Activated CD4-positive, CD25-positive, alpha-beta regulatory T cell (primary cell): ENCODE data around the gene C2orf76.
"Not testable (repeated sequence)": the region's sequence is repeated elsewhere in the genome, so short reads cannot be mapped to it uniquely, and the experiment has no call there.

Source experiments
- DNase-seq, 4 experiments: peaks; one replicate each; lab custom pipeline; 2025; lab: John Stamatoyannopoulos, UW

C2orf76 gene

DNA sequence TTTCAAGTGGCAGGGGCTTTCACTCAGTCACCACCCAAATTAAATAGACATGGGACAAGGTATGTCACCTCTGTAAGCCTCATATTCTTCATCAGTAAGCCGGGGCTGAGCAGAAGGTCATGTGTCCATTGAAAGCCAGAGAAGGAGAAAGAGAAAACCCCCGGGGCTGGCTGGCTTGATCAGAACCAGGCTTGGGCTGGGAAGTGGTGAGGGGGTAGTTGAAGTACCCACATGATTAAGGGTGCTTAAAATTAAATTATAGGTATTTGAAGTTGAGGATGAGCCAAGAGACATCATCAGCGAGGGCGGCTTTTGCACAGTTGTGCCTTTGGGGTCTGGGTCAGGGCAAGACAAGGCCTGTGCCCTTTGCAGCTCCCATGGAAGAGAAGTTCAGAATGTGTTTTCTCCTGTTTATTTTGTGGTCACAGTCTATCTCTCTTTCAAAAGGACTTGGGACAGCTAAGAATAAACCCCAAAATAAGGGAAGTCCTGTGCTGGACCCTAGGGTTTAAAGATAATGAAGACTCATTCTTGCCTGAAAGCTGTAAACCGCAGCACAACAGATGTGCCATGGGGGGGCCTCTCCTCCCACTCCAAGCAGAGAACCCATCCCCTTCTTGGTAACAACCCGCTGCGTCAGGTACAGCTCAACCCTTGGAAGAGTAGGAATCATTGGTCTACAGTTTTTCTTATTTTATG is 10.8 kb upstream of the C2orf76 start:
- DNase-seq, result no peak

DNA sequence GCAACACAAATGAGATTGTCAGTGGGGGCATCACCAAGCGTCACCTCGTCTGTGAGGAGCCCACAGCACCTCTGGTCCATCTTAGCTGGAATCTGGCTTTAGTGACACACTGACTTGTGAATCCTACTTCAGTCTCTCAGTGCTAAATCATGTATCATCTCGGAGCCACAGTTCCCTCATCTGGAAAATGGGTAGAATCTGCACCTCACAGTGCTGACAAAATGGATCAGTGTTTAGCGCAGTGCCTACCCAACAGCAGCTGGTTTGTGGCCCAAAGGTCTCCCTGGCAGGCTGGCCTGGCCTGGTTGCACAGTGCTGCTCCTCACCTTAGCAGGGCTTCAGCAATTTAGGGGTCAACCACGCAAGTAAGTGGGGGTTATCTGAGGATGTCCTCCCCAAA is 10.2 kb upstream of the C2orf76 start:
- DNase-seq, result no peak

- DNase-seq, result not testable (repeated sequence)
Observed at GRCh38 chr2:119376406-119376805, 9.8 kb upstream of the C2orf76 start.

- DNase-seq, result not testable (repeated sequence)
Observed at GRCh38 chr2:119373907-119374745, 7.5 kb upstream of the C2orf76 start.

GRCh38 chr2:119372778-119373568 is 6.3 kb upstream of the C2orf76 start:
- no peak for DNase-seq

- no peak for DNase-seq
Observed at GRCh38 chr2:119371111-119371510, 4.5 kb upstream of the C2orf76 start.

GRCh38 chr2:119369845-119370244 is 3.2 kb upstream of the C2orf76 start:
- no peak for DNase-seq

DNA sequence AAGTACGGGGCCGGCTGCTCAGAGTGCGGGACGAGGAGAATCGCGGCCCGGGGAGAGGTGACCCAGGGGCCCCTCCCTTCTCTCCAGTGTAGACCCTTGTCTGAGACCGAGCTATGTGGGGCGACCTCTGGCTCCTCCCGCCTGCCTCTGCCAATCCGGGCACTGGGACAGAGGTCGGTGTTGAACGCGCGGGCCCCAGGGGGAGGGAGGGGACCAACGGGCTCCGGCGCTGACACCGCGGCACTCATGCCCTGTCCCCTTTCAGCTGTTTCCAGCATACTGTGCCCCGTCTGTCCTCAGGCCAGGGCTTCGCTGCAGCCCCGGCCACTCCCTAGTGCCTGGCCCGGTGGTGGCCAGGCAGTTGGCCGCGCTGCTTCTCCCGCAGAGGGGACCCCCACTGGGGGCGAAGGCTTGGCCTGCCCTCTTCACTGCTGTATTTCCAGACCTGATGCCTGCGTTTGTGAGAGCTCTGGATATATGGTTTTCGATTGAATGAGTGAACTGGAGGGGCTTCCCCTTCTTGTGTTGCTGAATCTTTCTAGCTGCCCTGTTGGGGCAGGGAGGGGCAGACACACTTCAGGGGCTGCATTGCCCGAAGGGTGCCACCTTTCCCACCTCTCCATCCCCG is 952 bp upstream of the C2orf76 start:
- DNase-seq, result peak in 2 of 4 experiments; percentile 13 to 17

DNA sequence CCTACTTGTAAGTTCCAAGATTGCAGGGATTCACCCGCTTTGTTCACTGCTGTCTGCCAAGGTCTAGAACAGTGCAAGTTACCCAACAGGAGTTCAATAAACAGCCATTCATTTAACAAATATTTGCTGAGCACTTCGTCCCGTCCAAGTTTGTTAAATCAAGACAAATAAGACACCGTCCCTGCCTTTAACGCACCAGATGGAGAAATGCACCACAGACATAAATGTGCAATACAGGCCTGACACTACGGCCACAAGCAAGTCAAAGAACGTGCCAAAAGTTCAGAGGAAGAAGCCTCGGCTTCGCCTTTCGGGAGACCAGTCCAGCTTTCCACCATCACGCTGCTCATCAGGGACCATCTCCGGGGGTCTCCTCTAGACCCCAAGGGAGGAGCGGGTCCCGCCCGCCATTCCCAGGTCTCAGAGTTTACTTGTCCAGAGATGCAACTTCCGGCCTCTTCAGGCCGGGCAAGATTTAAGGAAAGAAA is 429 bp downstream of the C2orf76 start:
- DNase-seq, result no peak

DNA sequence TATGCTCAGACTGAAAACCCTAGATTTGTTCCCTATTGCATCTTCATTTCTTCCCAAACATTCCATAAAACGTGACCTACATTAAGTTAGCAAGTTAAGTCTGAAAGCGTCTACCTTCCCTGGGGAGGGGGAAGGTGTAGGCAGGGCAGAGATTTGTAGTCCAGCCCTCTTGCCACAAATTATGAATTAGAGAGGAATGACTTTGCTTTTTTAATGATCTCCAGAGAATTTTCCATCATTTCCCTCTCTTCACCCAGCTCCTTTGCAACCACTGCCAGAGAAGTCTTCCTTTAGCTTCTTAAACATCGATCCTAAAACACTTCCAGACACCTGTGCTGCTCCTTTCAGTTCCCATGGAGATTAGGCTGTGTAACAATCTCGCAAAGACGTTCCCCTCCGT is 1.2 kb downstream of the C2orf76 start:
- no peak for DNase-seq

DNA sequence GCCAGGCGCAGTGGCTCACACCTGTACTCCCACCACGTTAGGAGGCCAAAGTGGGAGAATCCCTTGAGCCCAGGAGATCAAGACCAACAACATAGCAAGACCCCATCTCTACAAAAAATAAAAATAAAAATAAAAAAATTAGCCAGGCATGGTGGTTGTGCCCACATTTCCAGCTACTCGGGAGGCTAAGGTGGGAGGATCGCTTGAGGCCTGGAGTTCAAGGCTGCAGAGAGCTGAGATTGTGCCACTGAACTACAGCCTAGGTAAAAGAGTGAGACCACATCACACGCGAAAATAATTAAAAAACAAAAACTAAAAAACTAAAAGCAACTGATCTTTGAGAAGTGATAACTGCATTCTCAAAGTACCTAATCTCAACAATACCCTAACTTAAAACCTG is 1.8 kb downstream of the C2orf76 start:
- no peak for DNase-seq

GRCh38 chr2:119360423-119360966 is 6.1 kb downstream of the C2orf76 start:
- no peak for DNase-seq

DNA sequence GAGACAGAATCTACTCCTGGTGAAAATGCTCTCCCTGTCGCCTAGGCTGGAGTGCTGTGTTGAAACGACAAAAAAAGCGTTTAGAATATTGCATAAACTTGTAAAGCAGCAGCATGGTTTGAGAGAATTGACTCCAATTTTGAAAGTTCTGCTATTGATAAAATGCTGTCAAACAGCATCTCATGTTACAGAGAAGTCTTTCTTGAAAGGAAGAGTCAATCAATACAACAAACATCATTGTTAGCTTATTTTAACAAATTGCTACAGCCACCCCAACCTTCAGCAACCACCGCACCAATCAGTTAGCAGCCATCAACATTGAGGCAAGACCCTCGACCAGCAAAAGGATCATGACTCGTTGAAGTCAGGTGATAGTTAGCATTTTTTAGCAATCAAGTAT is 6.9 kb downstream of the C2orf76 start:
- no peak for DNase-seq

DNA sequence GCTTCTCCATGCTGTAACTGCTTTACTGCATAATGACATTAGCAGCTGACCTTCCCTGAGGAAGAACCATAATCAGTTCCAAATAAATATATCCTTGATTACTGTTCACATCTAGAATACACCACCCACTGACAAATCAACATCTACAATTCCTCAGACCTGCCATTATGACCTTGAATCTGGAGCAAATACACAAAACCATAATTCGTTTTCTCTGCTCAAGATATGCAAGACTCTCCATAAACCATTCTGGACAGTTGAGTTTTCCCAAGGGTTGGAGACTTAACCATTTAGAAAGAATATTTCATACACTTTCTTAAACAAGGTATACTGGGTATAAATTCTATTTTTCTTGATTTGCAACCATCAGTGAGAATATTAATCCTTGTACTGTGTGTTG is 11.8 kb downstream of the C2orf76 start:
- no peak for DNase-seq

- DNase-seq, result no peak
Observed at GRCh38 chr2:119352357-119352756, 14.3 kb downstream of the C2orf76 start.

DNA sequence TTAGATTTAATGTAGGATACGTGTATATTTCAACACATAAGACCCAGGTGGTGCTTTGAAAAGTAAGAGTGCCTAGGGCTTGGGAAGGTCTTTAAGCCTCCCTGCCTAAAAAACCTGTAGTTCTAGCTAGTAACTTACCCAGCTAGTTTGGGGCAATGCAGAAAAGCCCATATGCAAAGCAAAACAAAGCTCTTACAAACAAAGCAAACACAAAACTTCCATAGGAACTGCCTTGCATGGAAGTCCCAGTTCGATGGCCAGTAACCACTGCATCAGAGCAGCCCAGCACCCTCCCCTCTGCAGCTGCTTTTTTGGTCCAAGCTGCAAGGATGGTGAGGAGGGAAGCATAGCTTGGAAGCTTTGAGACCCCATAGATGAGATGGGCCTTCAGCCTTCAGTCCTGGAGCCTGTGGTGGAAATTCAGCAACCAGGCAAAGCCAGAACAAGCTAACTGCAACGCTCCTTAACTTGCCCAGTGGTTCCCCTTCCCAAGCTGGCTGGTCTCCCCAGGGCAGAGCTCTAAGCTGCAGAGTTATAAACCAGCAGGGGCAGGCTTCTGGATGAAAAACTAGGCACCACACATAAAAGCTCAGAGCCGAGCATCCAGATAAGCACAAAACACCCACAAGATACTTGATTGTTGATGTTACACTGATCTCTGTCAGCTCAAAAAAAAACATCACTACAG is 16.2 kb downstream of the C2orf76 start:
- DNase-seq, result no peak

DNA sequence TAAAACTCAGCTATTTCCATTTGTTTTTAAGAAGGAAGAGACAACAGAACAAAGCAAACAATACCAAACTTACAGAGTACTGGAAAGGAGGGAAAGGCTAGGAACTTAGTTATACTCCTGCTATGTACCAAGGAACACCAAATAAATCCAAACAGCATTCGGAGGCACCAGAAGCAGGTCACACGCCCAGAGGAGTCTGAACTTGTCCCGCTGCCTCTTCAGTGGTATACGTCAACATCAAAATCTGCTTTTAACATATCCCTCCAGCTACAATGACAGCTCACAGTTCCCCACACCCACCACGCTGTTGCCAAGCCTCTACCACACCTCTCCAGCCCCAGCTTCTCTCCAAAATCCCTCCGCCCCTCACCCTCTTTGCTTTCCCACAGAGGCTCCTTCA is 17.3 kb downstream of the C2orf76 start:
- DNase-seq, result no peak

GRCh38 chr2:119341684-119342083 is 24.9 kb downstream of the C2orf76 start:
- DNase-seq, result no peak

GRCh38 chr2:119339562-119339923 is 27.1 kb downstream of the C2orf76 start:
- no peak for DNase-seq

GRCh38 chr2:119338826-119339561 is 27.6 kb downstream of the C2orf76 start:
- peak in 2 of 4 experiments; percentile 11 to 20 for DNase-seq
